Liver (tissue), 9 donors: ENCODE data around the gene NEFH. TPM values are rescaled to one million over a fixed set of nuclear protein-coding genes. Genes with fewer than 3 reads are reported as not detected.

Experiments used
- DNase-seq: peaks from one replicate; pipeline ENCODE4 v3.0.0-alpha.2; 2017; ENCODE audit warnings: low spot score
- H3K27ac ChIP-seq, 2 donors: one replicate each; pipeline ENCODE4 v1.7.0; 2013; ENCODE audit warnings: inconsistent platforms in 2 of 2, low read length in 2 of 2, control low read depth in 1 of 2, low read depth in 1 of 2, mild to moderate bottlenecking in 1 of 2
- H3K27me3 ChIP-seq, 4 donors: one replicate each; pipeline versions ENCODE4 v1.6.1 to v1.7.0; 2013; ENCODE audit warnings: low read length in 3 of 4, inconsistent platforms in 1 of 4, mild to moderate bottlenecking in 1 of 4, moderate library complexity in 1 of 4; ENCODE audit not compliant: control insufficient read depth in 4 of 4, insufficient read depth in 4 of 4
- H3K36me3 ChIP-seq, 4 donors: one replicate each; pipeline versions ENCODE4 v1.6.1 to v1.7.0; 2013; ENCODE audit warnings: low read length in 3 of 4, mild to moderate bottlenecking in 3 of 4, low read depth in 1 of 4, moderate library complexity in 1 of 4; ENCODE audit not compliant: control insufficient read depth in 4 of 4, insufficient read depth in 3 of 4
- H3K4me1 ChIP-seq, 4 donors: one replicate each; pipeline versions ENCODE4 v1.6.1 to v1.7.0; 2013; ENCODE audit warnings: low read length in 3 of 4, mild to moderate bottlenecking in 3 of 4, moderate library complexity in 1 of 4; ENCODE audit not compliant: control insufficient read depth in 4 of 4, insufficient read depth in 4 of 4
- H3K4me3 ChIP-seq, 3 donors: one replicate each; pipeline versions ENCODE4 v1.6.1 to v1.7.0; 2013; ENCODE audit warnings: low read length in 3 of 3, control low read depth in 1 of 3, low read depth in 1 of 3, mild to moderate bottlenecking in 1 of 3
- H3K9ac ChIP-seq, 2 donors: one replicate each; pipeline ENCODE4 v1.7.0; 2013; ENCODE audit warnings: low read length in 2 of 2, mild to moderate bottlenecking in 2 of 2, moderate library complexity in 2 of 2, control low read depth in 1 of 2, low read depth in 1 of 2
- H3K9me3 ChIP-seq, 4 donors: one replicate each; pipeline versions ENCODE4 v1.6.1 to v1.7.0; 2013; ENCODE audit warnings: low read length in 3 of 4; ENCODE audit not compliant: control insufficient read depth in 4 of 4
- ATF3 ChIP-seq: IDR thresholded peaks from 2 replicates; pipeline ENCODE4 v1.6.1; 2016; ENCODE audit warnings: antibody characterized with exemption
- CTCF ChIP-seq: fragments of 150-350 bp; IDR thresholded peaks from 2 replicates; pipeline ENCODE4 v1.5.1; 2017; ENCODE audit warnings: improper control_type of control experiment, low read depth, low read length; ENCODE audit not compliant: missing input control
- EGR1 ChIP-seq, 2 donors: IDR thresholded peaks; 2 replicates each; pipeline ENCODE4 v1.6.1; 2016 to 2018; ENCODE audit warnings: antibody characterized with exemption in 2 of 2, low read depth in 2 of 2
- FOXA1 ChIP-seq: IDR thresholded peaks from 2 replicates; pipeline ENCODE4 v1.6.1; 2016; ENCODE audit warnings: antibody characterized with exemption
- FOXA2 ChIP-seq: IDR thresholded peaks from 2 replicates; pipeline ENCODE4 v1.6.1; 2016; ENCODE audit warnings: antibody characterized with exemption
- GABPA ChIP-seq, 2 donors: IDR thresholded peaks in 1 of 2; conservative IDR thresholded peaks in 1 of 2; 2 replicates each; pipeline ENCODE4 v1.6.1; 2016; ENCODE audit warnings: antibody characterized with exemption in 2 of 2, mild to moderate bottlenecking in 1 of 2, moderate library complexity in 1 of 2
- HNF4A ChIP-seq, 2 donors: conservative IDR thresholded peaks; 2 replicates each; pipeline ENCODE4 v1.6.1; 2016; ENCODE audit warnings: antibody characterized with exemption in 2 of 2, mild to moderate bottlenecking in 2 of 2
- HNF4G ChIP-seq: IDR thresholded peaks from 2 replicates; pipeline ENCODE4 v1.6.1; 2016; ENCODE audit warnings: antibody characterized with exemption
- JUND ChIP-seq, 2 donors: IDR thresholded peaks; 2 replicates each; pipeline ENCODE4 v1.6.1; 2016; ENCODE audit warnings: antibody characterized with exemption in 2 of 2
- MAX ChIP-seq: IDR thresholded peaks from 2 replicates; pipeline ENCODE4 v1.6.1; 2016; ENCODE audit warnings: antibody characterized with exemption
- NR2F2 ChIP-seq: IDR thresholded peaks from 2 replicates; pipeline ENCODE4 v1.6.1; 2016; ENCODE audit warnings: antibody characterized with exemption
- RAD21 ChIP-seq, 2 donors: IDR thresholded peaks; 2 replicates each; pipeline ENCODE4 v1.6.1; 2016; ENCODE audit warnings: antibody characterized with exemption in 2 of 2, mild to moderate bottlenecking in 2 of 2
- REST ChIP-seq: IDR thresholded peaks from 2 replicates; pipeline ENCODE4 v1.6.1; 2016; ENCODE audit warnings: antibody characterized with exemption, mild to moderate bottlenecking
- RXRA ChIP-seq, 2 donors: IDR thresholded peaks; 2 replicates each; pipeline ENCODE4 v1.6.1; 2017 to 2018; ENCODE audit warnings: antibody characterized with exemption in 2 of 2, mild to moderate bottlenecking in 1 of 2
- SP1 ChIP-seq: IDR thresholded peaks from 2 replicates; pipeline ENCODE4 v1.6.1; 2018; ENCODE audit warnings: antibody characterized with exemption, mild to moderate bottlenecking
- TAF1 ChIP-seq: conservative IDR thresholded peaks from 2 replicates; pipeline ENCODE4 v1.6.1; 2016; ENCODE audit warnings: antibody characterized with exemption, mild to moderate bottlenecking
- YY1 ChIP-seq: IDR thresholded peaks from 2 replicates; pipeline ENCODE4 v1.6.1; 2016; ENCODE audit warnings: antibody characterized with exemption, mild to moderate bottlenecking
- ZBTB33 ChIP-seq: IDR thresholded peaks from 2 replicates; pipeline ENCODE4 v1.6.1; 2016; ENCODE audit warnings: antibody characterized with exemption
- WGBS: extraction: QIAGEN DNeasy Blood & Tissue Kit; methylation state at CpG from one replicate; pipeline ENCODE4 v1.1.7; 2013; 5-methylcytosine and 5-hydroxymethylcytosine counted together
- polyA plus RNA-seq, 2 donors: library from polyadenylated mRNA; stranded (reverse) in 1 of 2; unstranded in 1 of 2; fragments of 200-250 nt in 1 of 2; fragments of >200 nt in 1 of 2; fragmentation: Nextera tagmentation in 1 of 2; extraction: Ambion mirVana in 1 of 2; gene quantifications; one replicate each; pipeline versions ENCODE4 v1.2.1 to v1.2.3, GENCODE V29; 2013 to 2015
- total RNA-seq, 2 donors: library from RNA; depleted of rRNA; stranded (reverse); fragments of >200 nt; gene quantifications; one replicate each; pipeline ENCODE4 v1.2.3, GENCODE V29; 2014
- donor health status: healthy.
- donor health status: healthy.
- donor health status: healthy.
- donor health status: healthy.
- donor health status: healthy.

The NEFH gene
- total and polyA plus RNA-seq, 4 donors: 0.04 to 1.6 (median 0.21) TPM

- TF ChIP-seq RXRA (IDR thresholded peaks at IDR 0.05) (no peak), JUND (IDR thresholded peaks at IDR 0.05) (no peak), MAX (no peak), HNF4G (no peak)
Measured at GRCh38 chr22:29509298-29509697, 29.3 kb downstream of the NEFH start (continued).

GRCh38 chr22:29509815-29510214, 29.8 kb downstream of the NEFH start:
- no peaks in the 10 kb centered on the region for H3K27me3 ChIP-seq
- no peak for DNase-seq
- no peak overlapping the region for H3K9ac ChIP-seq
- TF ChIP-seq RXRA (IDR thresholded peaks at IDR 0.05): no peak
- TF ChIP-seq GABPA (IDR thresholded peaks at IDR 0.05 in 1 of 2, conservative IDR thresholded peaks at IDR 0.05 in 1 of 2): no peak
- TF ChIP-seq HNF4G: no peak
- 79% methylated on average over 1 of the region's 1 CpG for WGBS
- H3K27ac ChIP-seq: no peak overlapping the region
- no peak overlapping the region for H3K4me3 ChIP-seq
- peaks cover 16 to 51% (median 33%) of the 10 kb centered on the region in 4 donors for H3K36me3 ChIP-seq
- no peaks in the 10 kb centered on the region for H3K4me1 ChIP-seq
- H3K9me3 ChIP-seq: no peaks in the 10 kb centered on the region

- no peak for DNase-seq
- WGBS: 87% methylated on average over 2 of the region's 2 CpGs
- Histone ChIP-seq H3K4me3 (no peak overlapping the region), H3K4me1 (no peaks in the 10 kb centered on the region), H3K9me3 (no peaks in the 10 kb centered on the region), H3K27me3 (no peaks in the 10 kb centered on the region), H3K36me3 (peaks cover 16 to 53% (median 35%) of the 10 kb centered on the region in 4 donors), H3K27ac (no peak overlapping the region), H3K9ac (no peak overlapping the region)
- no peak for TF ChIP-seq HNF4A (conservative IDR thresholded peaks at IDR 0.05)
- no peak for TF ChIP-seq ATF3
- no peak for TF ChIP-seq YY1
- no peak for TF ChIP-seq FOXA1
- no peak for TF ChIP-seq RAD21 (IDR thresholded peaks at IDR 0.05)
- no peak for TF ChIP-seq REST
- no peak for TF ChIP-seq RXRA (IDR thresholded peaks at IDR 0.05)
- TF ChIP-seq TAF1: no peak
- no peak for TF ChIP-seq SP1
- no peak for TF ChIP-seq MAX
- TF ChIP-seq FOXA2: no peak
- no peak for TF ChIP-seq CTCF
- TF ChIP-seq EGR1 (IDR thresholded peaks at IDR 0.05; ENCODE audit: low read depth in 2 of 2): no peak
- no peak for TF ChIP-seq GABPA (IDR thresholded peaks at IDR 0.05 in 1 of 2, conservative IDR thresholded peaks at IDR 0.05 in 1 of 2)
- no peak for TF ChIP-seq ZBTB33
- no peak for TF ChIP-seq NR2F2
- no peak for TF ChIP-seq HNF4G
Measured at GRCh38 chr22:29510542-29510941, 30.5 kb downstream of the NEFH start.
